ENCODE data around the gene ANKRD39. TPM values are rescaled to one million over a fixed set of nuclear protein-coding genes. Genes with fewer than 3 reads are reported as not detected.

Gene ANKRD39
- total and polyA plus RNA-seq, 2 donors from 2014 or later = 10.8 to 19.2 TPM

- intact Hi-C loops (cut with DNase I) = no loop called here
- TF ChIP-seq CTCF (IDR thresholded peaks at IDR 0.05; ENCODE audit: borderline replicate concordance, extremely low read depth, insufficient read depth) = no peak
- no peaks in the 10 kb centered on the region for H3K27me3 ChIP-seq (ENCODE audit: control insufficient read depth, insufficient read depth, low read length)
- peaks cover 0 to 12% (median 8%) of the 10 kb centered on the region in 3 donors for H3K36me3 ChIP-seq (ENCODE audit: control insufficient read depth in 2 of 3, insufficient read depth in 3 of 3, low read length in 3 of 3)
- H3K4me3 ChIP-seq (ENCODE audit: low read length in 3 of 3) = no peak within 1 kb of the TSS
- H3K9me3 ChIP-seq (ENCODE audit: control insufficient read depth in 2 of 3, insufficient read depth in 1 of 3, low read length in 3 of 3) = no peaks in the 10 kb centered on the region
- DNase-seq (no peak), FAIRE-seq (no peak)
- peaks cover 0 to 6% (median 0%) of the 10 kb centered on the region in 3 donors for H3K4me1 ChIP-seq (ENCODE audit: control insufficient read depth in 2 of 3, insufficient read depth in 2 of 3, low read depth in 1 of 3, low read length in 3 of 3)
- no peak within 1 kb of the TSS for H3K27ac ChIP-seq (ENCODE audit: low read depth in 2 of 2, low read length in 2 of 2)
- no peak within 1 kb of the TSS for H3K9ac ChIP-seq (ENCODE audit: low read length in 3 of 3)
Observed at GRCh38 chr2:96843538-96844268, 14.1 kb downstream of the ANKRD39 start, which contains the start of gene ANKRD23. Gene ANKRD23 (minus strand): TSS chr2:96844021. CDS start chr2:96843992, 29 bp downstream.

GRCh38 chr2:96842600-96842999, 15.2 kb downstream of the ANKRD39 start:
- Histone ChIP-seq H3K27me3 (ENCODE audit: control insufficient read depth, insufficient read depth, low read length) (no peaks in the 10 kb centered on the region), H3K27ac (ENCODE audit: low read depth in 2 of 2, low read length in 2 of 2) (no peak overlapping the region), H3K9ac (ENCODE audit: low read length in 3 of 3) (no peak overlapping the region), H3K4me3 (ENCODE audit: low read length in 3 of 3) (no peak overlapping the region), H3K4me1 (ENCODE audit: control insufficient read depth in 2 of 3, insufficient read depth in 2 of 3, low read depth in 1 of 3, low read length in 3 of 3) (peaks cover 0 to 6% (median 0%) of the 10 kb centered on the region in 3 donors), H3K36me3 (ENCODE audit: control insufficient read depth in 2 of 3, insufficient read depth in 3 of 3, low read length in 3 of 3) (peaks cover 0 to 11% (median 4%) of the 10 kb centered on the region in 3 donors), H3K9me3 (ENCODE audit: control insufficient read depth in 2 of 3, insufficient read depth in 1 of 3, low read length in 3 of 3) (no peaks in the 10 kb centered on the region)
- intact Hi-C loops (cut with DNase I) = no loop called here
- no peak for TF ChIP-seq CTCF (IDR thresholded peaks at IDR 0.05; ENCODE audit: borderline replicate concordance, extremely low read depth, insufficient read depth)
- DNase-seq (peak in 1 of 5 donors; percentile 63), FAIRE-seq (no peak)

- intact Hi-C loops (cut with DNase I) = no loop called here
- no peak overlapping the region for H3K27ac ChIP-seq (ENCODE audit: low read depth in 2 of 2, low read length in 2 of 2)
- FAIRE-seq = no peak
Observed at GRCh38 chr2:96841701-96842495, 15.9 kb downstream of the ANKRD39 start.

More at GRCh38 chr2:96841701-96842495, 15.9 kb downstream of the ANKRD39 start:
- no peak for TF ChIP-seq CTCF (IDR thresholded peaks at IDR 0.05; ENCODE audit: borderline replicate concordance, extremely low read depth, insufficient read depth)
- H3K4me3 ChIP-seq (ENCODE audit: low read length in 3 of 3) = no peak overlapping the region
- no peak overlapping the region for H3K9ac ChIP-seq (ENCODE audit: low read length in 3 of 3)
- peaks cover 0 to 6% (median 0%) of the 10 kb centered on the region in 3 donors for H3K4me1 ChIP-seq (ENCODE audit: control insufficient read depth in 2 of 3, insufficient read depth in 2 of 3, low read depth in 1 of 3, low read length in 3 of 3)
- DNase-seq = peak in 1 of 5 donors; percentile 63
- no peaks in the 10 kb centered on the region for H3K27me3 ChIP-seq (ENCODE audit: control insufficient read depth, insufficient read depth, low read length)
- no peaks in the 10 kb centered on the region for H3K9me3 ChIP-seq (ENCODE audit: control insufficient read depth in 2 of 3, insufficient read depth in 1 of 3, low read length in 3 of 3)
- H3K36me3 ChIP-seq (ENCODE audit: control insufficient read depth in 2 of 3, insufficient read depth in 3 of 3, low read length in 3 of 3) = peaks cover 0 to 9% (median 2%) of the 10 kb centered on the region in 3 donors

Measured in kidney (tissue), 14 donors.